Measurements from ENCODE around the gene TGFBR3L. TPM values are rescaled to one million over a fixed set of nuclear protein-coding genes. Genes with fewer than 3 reads are reported as not detected.
"Not testable (repeated sequence)": the region's sequence is repeated elsewhere in the genome, so short reads cannot be mapped to it uniquely, and the experiment has no call there.

Gene TGFBR3L
- total and polyA plus RNA-seq, 4 experiments from 2014 or later: 0.93 to 1.00 TPM; not detected in 2

DNA sequence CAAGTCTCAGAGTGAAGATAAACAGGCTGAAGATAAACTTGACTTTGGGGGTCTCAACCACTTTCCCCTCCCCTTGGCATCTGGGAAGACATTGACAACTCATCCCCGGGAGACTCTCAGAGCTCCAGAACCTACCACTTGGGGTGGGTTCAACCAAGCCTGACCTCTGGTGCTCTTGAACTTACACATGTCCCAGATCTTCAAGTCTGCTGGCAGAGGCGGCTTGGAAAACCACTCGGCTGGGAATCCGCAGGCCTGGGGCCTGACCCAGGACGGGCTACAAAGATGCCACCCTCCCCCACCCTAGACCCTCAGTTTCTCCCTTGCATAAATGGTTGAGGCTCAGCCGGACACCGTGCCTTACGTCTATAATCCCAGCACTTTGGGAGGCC lies 25.8 kb upstream of the TGFBR3L start:
- H3K27ac Mint-ChIP-seq: no peak overlapping the region
- ChIA-PET CTCF (ENCODE audit: partially characterized antibody) (interaction anchor here (0.7 kb wide), 1 partner anchor 579 kb away, joined by 3 read pairs; no protein-coding TSS in a partner anchor), POLR2A (ENCODE audit: partially characterized antibody) (interaction anchor here (0.6 kb wide), 1 partner anchor 1603 kb away, joined by 4 read pairs; no protein-coding TSS in a partner anchor)
- Histone ChIP-seq H3K4me1 (ENCODE audit: insufficient read depth, low read length) (no peaks in the 10 kb centered on the region), H3K27ac (ENCODE audit: low read depth, low read length) (no peak overlapping the region), H3K36me3 (ENCODE audit: insufficient read depth, low read length) (no peaks in the 10 kb centered on the region), H3K4me3 (ENCODE audit: low read length in 2 of 2) (no peak overlapping the region), H3K9me3 (ENCODE audit: control insufficient read depth in 1 of 2, low read length in 2 of 2) (no peaks in the 10 kb centered on the region), H3K27me3 (ENCODE audit: insufficient read depth, low read length) (no peaks in the 10 kb centered on the region)
- no peaks in the 10 kb centered on the region for H3K9me3 Mint-ChIP-seq
- DNase-seq: no peak
- no peak overlapping the region for H3K4me3 Mint-ChIP-seq
- H3K4me1 Mint-ChIP-seq: no peaks in the 10 kb centered on the region
- H3K27me3 Mint-ChIP-seq: peaks cover 5 to 6% of the 10 kb centered on the region in 2 donors
- H3K36me3 Mint-ChIP-seq: no peaks in the 10 kb centered on the region
- intact Hi-C loops (cut with micrococcal nuclease): no loop called here

DNA sequence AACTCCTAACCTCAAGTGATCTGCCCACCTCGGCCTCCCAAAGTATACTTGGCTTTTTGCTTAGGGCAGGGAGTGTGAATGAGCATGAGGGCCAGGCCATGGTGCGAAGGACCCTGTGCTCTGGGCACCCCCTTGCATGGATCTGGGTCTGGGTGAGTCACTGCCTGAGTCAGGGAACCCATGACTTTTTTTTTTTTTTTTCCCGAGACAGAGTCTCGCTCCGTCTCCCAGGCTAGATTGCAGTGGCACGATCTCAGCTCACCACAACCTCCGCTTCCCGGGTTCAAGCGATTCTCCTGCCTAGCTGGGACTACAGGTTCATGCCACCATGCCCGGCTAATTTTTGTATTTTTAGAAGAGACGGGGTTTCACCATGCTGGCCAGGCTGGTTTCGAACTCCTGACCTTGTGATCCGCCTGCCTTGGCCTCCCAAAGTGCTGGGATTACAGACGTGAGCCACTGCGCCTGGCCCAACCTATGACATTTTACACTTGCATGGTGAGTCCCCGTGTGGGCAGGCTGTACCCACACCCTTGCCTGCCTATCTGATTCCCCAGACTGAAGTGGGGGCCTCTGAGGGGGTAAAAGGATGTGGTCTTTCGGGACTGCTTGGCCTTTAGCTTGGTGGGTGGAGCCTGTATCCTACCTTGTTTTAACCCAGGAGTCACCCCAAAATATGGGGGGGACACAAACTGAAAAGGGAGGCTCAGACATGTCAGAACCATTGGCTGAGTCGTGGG lies 21.1 kb upstream of the TGFBR3L start:
- H3K4me1 ChIP-seq (ENCODE audit: insufficient read depth, low read length); H3K36me3 Mint-ChIP-seq; H3K27ac ChIP-seq (ENCODE audit: low read depth, low read length); H3K36me3 ChIP-seq (ENCODE audit: insufficient read depth, low read length); H3K27me3 ChIP-seq (ENCODE audit: insufficient read depth, low read length); H3K9me3 Mint-ChIP-seq; H3K4me3 ChIP-seq (ENCODE audit: low read length in 2 of 2); POLR2A ChIA-PET (ENCODE audit: partially characterized antibody); intact Hi-C loops (cut with micrococcal nuclease); H3K4me1 Mint-ChIP-seq; H3K27ac Mint-ChIP-seq; H3K4me3 Mint-ChIP-seq; H3K9me3 ChIP-seq (ENCODE audit: control insufficient read depth in 1 of 2, low read length in 2 of 2); DNase-seq: not testable (repeated sequence)
- H3K27me3 Mint-ChIP-seq: peaks cover 9 to 13% of the 10 kb centered on the region in 2 donors
- CTCF ChIA-PET (ENCODE audit: partially characterized antibody): interaction anchor here (0.6 kb wide), 1 partner anchor 8 kb away, joined by 4 read pairs; no protein-coding TSS in a partner anchor

DNA sequence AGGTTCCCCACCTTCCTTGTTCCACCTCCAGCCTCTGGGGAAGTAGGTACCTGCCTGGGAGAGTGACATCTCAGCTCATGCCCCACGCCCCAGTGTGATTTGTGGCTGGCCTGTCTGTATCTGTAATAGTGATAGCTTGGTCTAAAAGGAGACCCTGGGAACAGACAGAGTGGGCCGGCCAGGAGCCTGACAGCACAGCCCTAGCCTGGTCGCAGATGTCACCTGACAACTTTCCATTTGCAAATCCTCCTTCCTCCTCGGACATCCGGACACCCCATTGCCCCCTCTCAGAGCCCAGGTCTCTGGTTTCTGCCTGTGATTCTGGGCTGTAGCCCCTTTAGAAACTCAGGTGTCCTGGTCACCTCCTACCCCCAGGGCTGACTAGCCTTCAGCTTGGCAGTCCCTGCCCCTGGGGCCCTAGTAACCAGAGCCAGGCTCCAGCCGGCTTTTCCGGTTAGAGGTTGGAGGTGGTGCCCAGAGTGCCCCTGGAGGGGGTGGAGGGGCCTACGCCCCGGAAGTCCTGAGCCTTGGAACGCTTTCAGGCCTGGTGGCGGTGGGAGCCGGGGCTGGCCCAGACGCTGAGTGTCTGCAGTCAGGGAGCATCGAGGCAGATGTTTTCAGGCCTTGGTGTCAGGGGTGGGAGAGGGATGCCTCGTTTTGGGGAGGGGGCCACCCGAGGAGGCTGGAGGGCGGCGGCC lies 19.9 kb upstream of the TGFBR3L start:
- H3K27me3 ChIP-seq (ENCODE audit: insufficient read depth, low read length): no peaks in the 10 kb centered on the region
- H3K4me1 ChIP-seq (ENCODE audit: insufficient read depth, low read length): no peaks in the 10 kb centered on the region
- Mint-ChIP-seq H3K4me1 (no peaks in the 10 kb centered on the region), H3K27ac (no peak overlapping the region), H3K36me3 (no peaks in the 10 kb centered on the region), H3K4me3 (no peak overlapping the region), H3K9me3 (no peaks in the 10 kb centered on the region), H3K27me3 (peaks cover 10 to 11% of the 10 kb centered on the region in 2 donors)
- H3K27ac ChIP-seq (ENCODE audit: low read depth, low read length): no peak overlapping the region
- no peaks in the 10 kb centered on the region for H3K36me3 ChIP-seq (ENCODE audit: insufficient read depth, low read length)
- H3K9me3 ChIP-seq (ENCODE audit: control insufficient read depth in 1 of 2, low read length in 2 of 2): no peaks in the 10 kb centered on the region
- CTCF ChIA-PET (ENCODE audit: partially characterized antibody): no interaction called here
- DNase-seq: no peak
- intact Hi-C loops (cut with micrococcal nuclease): no loop called here
- no peak overlapping the region for H3K4me3 ChIP-seq (ENCODE audit: low read length in 2 of 2)
- POLR2A ChIA-PET (ENCODE audit: partially characterized antibody): no interaction called here

DNA sequence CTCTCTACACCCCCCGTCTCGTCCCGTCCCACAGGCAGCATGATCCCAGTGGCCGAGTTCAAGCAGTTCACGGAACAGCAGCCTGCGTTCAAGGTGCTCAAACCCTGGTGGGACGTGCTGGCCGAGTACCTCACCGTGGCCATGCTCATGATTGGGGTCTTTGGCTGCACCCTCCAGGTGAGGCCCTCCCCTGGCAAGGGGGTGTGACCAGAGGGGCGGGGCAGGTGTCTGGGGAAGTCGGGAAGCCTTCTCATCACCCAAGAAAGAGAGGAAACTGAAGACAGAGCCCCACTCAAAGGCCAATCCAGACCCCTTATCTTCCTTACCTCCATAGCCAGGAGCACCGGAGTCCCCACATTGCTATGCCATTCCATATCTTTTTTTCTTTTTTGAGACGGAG lies 19.1 kb upstream of the TGFBR3L start:
- no peak for DNase-seq
- Histone ChIP-seq H3K27me3 (ENCODE audit: insufficient read depth, low read length) (no peaks in the 10 kb centered on the region), H3K9me3 (ENCODE audit: control insufficient read depth in 1 of 2, low read length in 2 of 2) (no peaks in the 10 kb centered on the region), H3K36me3 (ENCODE audit: insufficient read depth, low read length) (no peaks in the 10 kb centered on the region), H3K4me1 (ENCODE audit: insufficient read depth, low read length) (no peaks in the 10 kb centered on the region), H3K4me3 (ENCODE audit: low read length in 2 of 2) (no peak overlapping the region), H3K27ac (ENCODE audit: low read depth, low read length) (no peak overlapping the region)
- Mint-ChIP-seq H3K9me3 (no peaks in the 10 kb centered on the region), H3K4me1 (no peaks in the 10 kb centered on the region), H3K27ac (no peak overlapping the region), H3K36me3 (no peaks in the 10 kb centered on the region), H3K27me3 (peaks cover 7 to 10% of the 10 kb centered on the region in 2 donors), H3K4me3 (no peak overlapping the region)
- ChIA-PET POLR2A (ENCODE audit: partially characterized antibody) (no interaction called here), CTCF (ENCODE audit: partially characterized antibody) (no interaction called here)
- intact Hi-C loops (cut with micrococcal nuclease): no loop called here

DNA sequence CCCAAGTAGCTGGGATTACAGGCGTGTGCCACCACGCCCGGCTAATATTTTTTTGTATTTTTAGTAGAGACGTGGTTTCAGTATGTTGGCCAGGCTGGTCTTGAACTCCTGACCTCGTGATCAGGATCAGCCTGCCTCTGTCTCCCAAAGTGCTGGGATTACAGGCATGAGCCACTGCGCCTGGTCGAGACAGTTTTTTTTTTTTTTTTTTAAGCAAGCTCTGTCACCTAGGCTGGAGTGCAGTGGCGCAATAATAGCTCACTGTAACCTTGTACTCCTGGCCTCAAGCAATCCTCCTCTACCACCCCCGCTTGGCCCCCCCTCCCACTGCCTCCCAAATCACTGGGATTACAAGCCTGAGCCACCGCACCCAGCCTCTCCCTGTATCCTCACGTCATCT lies 17.3 kb upstream of the TGFBR3L start:
- Mint-ChIP-seq H3K9me3 (no peaks in the 10 kb centered on the region), H3K36me3 (no peaks in the 10 kb centered on the region), H3K27me3 (peaks cover 5 to 6% of the 10 kb centered on the region in 2 donors), H3K27ac (no peak overlapping the region), H3K4me1 (no peaks in the 10 kb centered on the region), H3K4me3 (no peak overlapping the region)
- ChIA-PET POLR2A (ENCODE audit: partially characterized antibody) (no interaction called here), CTCF (ENCODE audit: partially characterized antibody) (interaction anchor here (1.8 kb wide), 1 partner anchor 28 kb away, joined by 7 read pairs; no protein-coding TSS in a partner anchor)
- Histone ChIP-seq H3K9me3 (ENCODE audit: control insufficient read depth in 1 of 2, low read length in 2 of 2) (no peaks in the 10 kb centered on the region), H3K36me3 (ENCODE audit: insufficient read depth, low read length) (no peaks in the 10 kb centered on the region), H3K27me3 (ENCODE audit: insufficient read depth, low read length) (no peaks in the 10 kb centered on the region), H3K4me3 (ENCODE audit: low read length in 2 of 2) (no peak overlapping the region), H3K4me1 (ENCODE audit: insufficient read depth, low read length) (no peaks in the 10 kb centered on the region), H3K27ac (ENCODE audit: low read depth, low read length) (no peak overlapping the region)
- intact Hi-C loops (cut with micrococcal nuclease): no loop called here
- DNase-seq: no peak

DNA sequence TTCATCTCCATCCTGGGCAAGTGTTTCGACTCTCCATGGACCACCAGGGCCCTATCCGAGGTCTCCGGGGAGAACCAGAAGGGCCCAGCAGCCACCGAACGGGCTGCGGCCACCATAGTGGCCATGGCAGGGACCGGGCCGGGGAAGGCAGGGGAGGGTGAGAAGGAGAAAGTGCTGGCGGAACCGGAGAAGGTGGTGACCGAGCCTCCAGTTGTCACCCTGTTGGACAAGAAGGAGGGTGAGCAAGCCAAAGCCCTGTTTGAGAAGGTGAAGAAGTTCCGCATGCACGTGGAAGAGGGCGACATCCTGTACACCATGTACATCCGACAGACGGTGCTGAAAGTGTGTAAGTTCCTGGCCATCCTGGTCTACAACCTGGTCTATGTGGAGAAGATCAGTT lies 15.7 kb upstream of the TGFBR3L start:
- DNase-seq: no peak
- ChIA-PET POLR2A (ENCODE audit: partially characterized antibody) (interaction anchor here (1.3 to 1.8 kb wide), 2 partner anchors 30 to 45 kb away, joined by 4 to 5 read pairs; partner anchors contain the start of gene TIMM44), CTCF (ENCODE audit: partially characterized antibody) (interaction anchor here (1.7 kb wide), 1 partner anchor 29 kb away, joined by 4 read pairs; no protein-coding TSS in a partner anchor)
- intact Hi-C loops (cut with micrococcal nuclease): no loop called here
- no peak overlapping the region for H3K4me3 ChIP-seq (ENCODE audit: low read length in 2 of 2)
- no peaks in the 10 kb centered on the region for H3K27me3 ChIP-seq (ENCODE audit: insufficient read depth, low read length)
- peaks cover 5 to 14% (median 9%) of the 10 kb centered on the region in 4 donors for H3K4me1 Mint-ChIP-seq
- H3K27me3 Mint-ChIP-seq: peaks cover 8% of the 10 kb centered on the region in 2 donors
- H3K36me3 Mint-ChIP-seq: peaks cover 0 to 4% of the 10 kb centered on the region in 2 donors
- H3K36me3 ChIP-seq (ENCODE audit: insufficient read depth, low read length): no peaks in the 10 kb centered on the region
- H3K27ac Mint-ChIP-seq: no peak overlapping the region
- H3K9me3 Mint-ChIP-seq: peaks cover 0 to 5% (median 1%) of the 10 kb centered on the region in 8 donors
- no peak overlapping the region for H3K4me3 Mint-ChIP-seq
- H3K27ac ChIP-seq (ENCODE audit: low read depth, low read length): no peak overlapping the region
- no peaks in the 10 kb centered on the region for H3K9me3 ChIP-seq (ENCODE audit: control insufficient read depth in 1 of 2, low read length in 2 of 2)
- peaks cover 9% of the 10 kb centered on the region for H3K4me1 ChIP-seq (ENCODE audit: insufficient read depth, low read length)

DNA sequence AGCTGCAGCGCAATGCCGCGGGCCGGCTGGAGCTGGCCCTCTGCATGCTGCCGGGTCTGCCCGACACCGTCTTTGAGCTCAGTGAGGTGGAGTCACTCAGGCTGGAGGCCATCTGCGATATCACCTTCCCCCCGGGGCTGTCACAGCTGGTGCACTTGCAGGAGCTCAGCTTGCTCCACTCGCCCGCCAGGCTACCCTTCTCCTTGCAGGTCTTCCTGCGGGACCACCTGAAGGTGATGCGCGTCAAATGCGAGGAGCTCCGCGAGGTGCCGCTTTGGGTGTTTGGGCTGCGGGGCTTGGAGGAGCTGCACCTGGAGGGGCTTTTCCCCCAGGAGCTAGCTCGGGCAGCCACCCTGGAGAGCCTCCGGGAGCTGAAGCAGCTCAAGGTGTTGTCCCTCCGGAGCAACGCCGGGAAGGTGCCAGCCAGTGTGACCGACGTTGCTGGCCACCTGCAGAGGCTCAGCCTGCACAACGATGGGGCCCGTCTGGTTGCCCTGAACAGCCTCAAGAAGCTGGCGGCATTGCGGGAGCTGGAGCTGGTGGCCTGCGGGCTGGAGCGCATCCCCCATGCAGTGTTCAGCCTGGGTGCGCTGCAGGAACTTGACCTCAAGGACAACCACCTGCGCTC lies 14.8 kb upstream of the TGFBR3L start:
- Mint-ChIP-seq H3K36me3 (peaks cover 0 to 11% of the 10 kb centered on the region in 2 donors), H3K27me3 (peaks cover 5 to 6% of the 10 kb centered on the region in 2 donors), H3K9me3 (peaks cover 0 to 5% (median 1%) of the 10 kb centered on the region in 8 donors), H3K4me3 (no peak overlapping the region), H3K27ac (no peak overlapping the region), H3K4me1 (peaks cover 9 to 21% (median 15%) of the 10 kb centered on the region in 4 donors)
- Histone ChIP-seq H3K27ac (ENCODE audit: low read depth, low read length) (no peak overlapping the region), H3K4me1 (ENCODE audit: insufficient read depth, low read length) (peaks cover 15% of the 10 kb centered on the region), H3K27me3 (ENCODE audit: insufficient read depth, low read length) (no peaks in the 10 kb centered on the region), H3K36me3 (ENCODE audit: insufficient read depth, low read length) (no peaks in the 10 kb centered on the region), H3K9me3 (ENCODE audit: control insufficient read depth in 1 of 2, low read length in 2 of 2) (no peaks in the 10 kb centered on the region), H3K4me3 (ENCODE audit: low read length in 2 of 2) (no peak overlapping the region)
- DNase-seq: no peak
- CTCF ChIA-PET (ENCODE audit: partially characterized antibody): interaction anchor here (1.7 to 2.6 kb wide), 2 partner anchors 30 to 44 kb away, joined by 4 to 10 read pairs; partner anchors contain the start of gene TIMM44
- intact Hi-C loops (cut with micrococcal nuclease): no loop called here
- POLR2A ChIA-PET (ENCODE audit: partially characterized antibody): interaction anchor here (0.5 to 1.8 kb wide), 3 partner anchors 13 to 44 kb away, joined by 3 to 5 read pairs (median 4); partner anchors contain the start of gene TIMM44

Data from CD4-positive, alpha-beta memory T cell (primary cell).